ENCODE data around the gene FHOD3. TPM values are rescaled to one million over a fixed set of nuclear protein-coding genes. Genes with fewer than 3 reads are reported as not detected.

FHOD3 gene
- total and polyA plus RNA-seq, 9 of the 15 experiments (the other 6 are each of a cell fraction or from before 2014, with no cell fraction given), result 0.11 TPM; not detected in 8

- H2AFZ ChIP-seq (ENCODE audit: low read depth, low read length), result no peak overlapping the region
- in situ Hi-C loops (cut with MboI) (no loop called here), intact Hi-C loops (cut with micrococcal nuclease) (no loop called here)
- ATAC-seq (no peak), FAIRE-seq (no peak), DNase-seq (ENCODE audit: extremely low read depth in 1 of 4, low spot score in 3 of 4) (no peak)
- POLR2A ChIA-PET, result interaction anchor here (0.6 to 0.7 kb wide), 2 partner anchors 61 to 484 kb away, joined by 3 read pairs; no protein-coding TSS in a partner anchor
- no peak overlapping the region for H3K9ac ChIP-seq (ENCODE audit: insufficient read depth in 1 of 2, low read depth in 2 of 2, low read length in 2 of 2)
- 62% methylated on average over 10 of the region's 10 CpGs for WGBS (ENCODE audit: insufficient coverage, low coverage, missing lambda C conversion rate)
- H3K9me3 ChIP-seq (replicated peaks; ENCODE audit: control insufficient read depth, insufficient read depth, low read depth, low read length), result no peaks in the 10 kb centered on the region
- no peak overlapping the region for H3K4me3 ChIP-seq
- no peaks in the 10 kb centered on the region for H3K9me1 ChIP-seq (ENCODE audit: control insufficient read depth, insufficient read depth, low read length)
- H4K20me1 ChIP-seq (replicated peaks; ENCODE audit: control insufficient read depth, insufficient read depth, low read length), result no peaks in the 10 kb centered on the region
- no TSS peak for BruUV-seq (replicated peaks)
- H3K4me1 ChIP-seq (replicated peaks in 1 of 2; ENCODE audit: control insufficient read depth in 2 of 2, insufficient read depth in 2 of 2, low read length in 2 of 2), result no peaks in the 10 kb centered on the region
- H3K79me2 ChIP-seq (ENCODE audit: control insufficient read depth, insufficient read depth, low read length), result no peaks in the 10 kb centered on the region
- H3K36me3 ChIP-seq (ENCODE audit: control insufficient read depth, insufficient read depth, low read length), result peaks cover 11% of the 10 kb centered on the region; the same call in 2 of the 3 replicates
- H3K4me2 ChIP-seq (ENCODE audit: insufficient read depth, low read length), result no peak overlapping the region
- no peak overlapping the region for H3K27ac ChIP-seq (ENCODE audit: extremely low read depth, low read depth, low read length)
- H3K27me3 ChIP-seq (ENCODE audit: control insufficient read depth in 2 of 2, insufficient read depth in 2 of 2, low read length in 2 of 2), result no peaks in the 10 kb centered on the region
- CTCF ChIA-PET (ENCODE audit: low intra/inter-chr PET ratio), result no interaction called here
- TF ChIP-seq PKNOX1 (IDR thresholded peaks at IDR 0.05) (peak; percentile 60), SMAD1 (IDR thresholded peaks at IDR 0.05; ENCODE audit: low read depth, low read length, partially characterized antibody) (no peak)
These were observed 42.3 kb upstream of the FHOD3 start for GRCh38 chr18:36255072-36255698.

GRCh38 chr18:36256094-36256493 is 41.4 kb upstream of the FHOD3 start:
- POLR2A ChIA-PET, result interaction anchor here (0.7 kb wide), 1 partner anchor 62 kb away, joined by 3 read pairs; no protein-coding TSS in a partner anchor
- no peaks in the 10 kb centered on the region for H4K20me1 ChIP-seq (replicated peaks; ENCODE audit: control insufficient read depth, insufficient read depth, low read length)
- no peaks in the 10 kb centered on the region for H3K9me1 ChIP-seq (ENCODE audit: control insufficient read depth, insufficient read depth, low read length)
- in situ Hi-C loops (cut with MboI), result no loop called here
- no peak overlapping the region for H2AFZ ChIP-seq (ENCODE audit: low read depth, low read length)
- H3K9ac ChIP-seq (ENCODE audit: insufficient read depth in 1 of 2, low read depth in 2 of 2, low read length in 2 of 2), result no peak overlapping the region
- FAIRE-seq (no peak), ATAC-seq (no peak), DNase-seq (ENCODE audit: extremely low read depth in 1 of 4, low spot score in 3 of 4) (no peak)
- no peak overlapping the region for H3K4me2 ChIP-seq (ENCODE audit: insufficient read depth, low read length)
- no peaks in the 10 kb centered on the region for H3K4me1 ChIP-seq (replicated peaks in 1 of 2; ENCODE audit: control insufficient read depth in 2 of 2, insufficient read depth in 2 of 2, low read length in 2 of 2)
- WGBS (ENCODE audit: insufficient coverage, low coverage, missing lambda C conversion rate), result 81% methylated on average over 7 of the region's 7 CpGs
- no peak overlapping the region for H3K27ac ChIP-seq (ENCODE audit: extremely low read depth, low read depth, low read length)
- no TSS peak for BruUV-seq (replicated peaks)
- H3K79me2 ChIP-seq (ENCODE audit: control insufficient read depth, insufficient read depth, low read length), result no peaks in the 10 kb centered on the region
- CTCF ChIA-PET (ENCODE audit: low intra/inter-chr PET ratio), result no interaction called here
- H3K36me3 ChIP-seq (ENCODE audit: control insufficient read depth, insufficient read depth, low read length), result peaks cover 11% of the 10 kb centered on the region; the same call in 1 of the 3 replicates
- no peak for TF ChIP-seq UBTF (IDR thresholded peaks at IDR 0.05; ENCODE audit: borderline replicate concordance in 1 of 2, low read depth in 2 of 2, low read length in 2 of 2)
- TF ChIP-seq ELF1 (tag; IDR thresholded peaks at IDR 0.05), result no peak
- TF ChIP-seq POLR3G (IDR thresholded peaks at IDR 0.05; ENCODE audit: extremely low read depth, insufficient read length, insufficient replicate concordance), result no peak
- no peak for TF ChIP-seq ZNF764 (CRISPR knock-in tag; IDR thresholded peaks at IDR 0.05; ENCODE audit: low read depth)
- TF ChIP-seq MBD1 (CRISPR knock-in tag; IDR thresholded peaks at IDR 0.05), result no peak
- no peak for TF ChIP-seq ZNF212 (CRISPR knock-in tag; IDR thresholded peaks at IDR 0.05)
- no peak overlapping the region for H3K4me3 ChIP-seq
- H3K27me3 ChIP-seq (ENCODE audit: control insufficient read depth in 2 of 2, insufficient read depth in 2 of 2, low read length in 2 of 2), result no peaks in the 10 kb centered on the region
- intact Hi-C loops (cut with micrococcal nuclease), result no loop called here
- H3K9me3 ChIP-seq (replicated peaks; ENCODE audit: control insufficient read depth, insufficient read depth, low read depth, low read length), result no peaks in the 10 kb centered on the region

Data from K562 (cell line).